PC-3 (cell line): ENCODE data around the gene ATXN7L1. TPM values are rescaled to one million over a fixed set of nuclear protein-coding genes. Genes with fewer than 3 reads are reported as not detected.

Experiments
- ATAC-seq: fragments of 200-7000 bp; cut with Tn5 transposase; 2 replicates; pipeline ENCODE4 v1.9.1; 2020; ENCODE audit warnings: mild to moderate bottlenecking, moderate library complexity
- BruUV-seq: library from RNA; stranded (reverse); fragments of 400-500 nt; replicated peaks from 2 replicates; lab custom pipeline; 2021; lab: Mats Ljungman, UMichigan
- CTCF ChIA-PET: fragments of 300-600 bp; sonication (Branson Sonifier 250); formaldehyde crosslinking; loops from one replicate; lab custom pipeline; 2022; ENCODE audit warnings: antibody characterized with exemption; lab: Charles Lee
- POLR2A ChIA-PET: fragments of 300-600 bp; sonication (Branson Sonifier 250); formaldehyde crosslinking; loops from one replicate; lab custom pipeline; 2022; ENCODE audit warnings: antibody characterized with exemption; ENCODE audit not compliant: unreplicated experiment; lab: Charles Lee
- DNase-seq: peaks from one replicate; pipeline ENCODE4 v3.0.0-alpha.2; 2015
- H2AFZ ChIP-seq: fragments of 300-600 bp; sonication (generic); 2 replicates; pipeline ENCODE4 v1.6.0; 2016; ENCODE audit warnings: antibody characterized with exemption, low read length
- H3F3A ChIP-seq: fragments of 300-600 bp; sonication (generic); one replicate; pipeline ENCODE4 v1.6.0; 2017; ENCODE audit warnings: antibody characterized with exemption, low read length, control low read depth, mild to moderate bottlenecking; ENCODE audit not compliant: unreplicated experiment
- H3K27ac ChIP-seq: fragments of 300-600 bp; sonication (generic); 2 replicates; pipeline ENCODE4 v1.5.1; 2016; ENCODE audit warnings: mild to moderate bottlenecking, low read length
- H3K27me3 ChIP-seq: fragments of 300-600 bp; sonication (generic); 2 replicates; pipeline ENCODE4 v1.6.1; 2016; ENCODE audit warnings: low read length, mixed read lengths
- H3K36me3 ChIP-seq: fragments of 300-600 bp; sonication (generic); 2 replicates; pipeline ENCODE4 v1.6.1; 2016; ENCODE audit warnings: low read depth, mixed run types, low read length, mixed read lengths
- H3K4me1 ChIP-seq: fragments of 300-600 bp; sonication (generic); 2 replicates; pipeline ENCODE4 v1.5.1; 2016; ENCODE audit warnings: low read length; ENCODE audit not compliant: insufficient read depth
- H3K4me2 ChIP-seq: fragments of 300-600 bp; sonication (generic); 2 replicates; pipeline ENCODE4 v1.6.0; 2016; ENCODE audit warnings: low read length
- H3K4me3 ChIP-seq: fragments of 300-600 bp; sonication (generic); 2 replicates; pipeline ENCODE4 v1.5.1; 2016; ENCODE audit warnings: mild to moderate bottlenecking, low read length, mixed read lengths
- H3K79me2 ChIP-seq: fragments of 300-600 bp; sonication (generic); 2 replicates; pipeline ENCODE4 v1.6.1; 2017; ENCODE audit warnings: low read length, mixed read lengths
- H3K9ac ChIP-seq: fragments of 300-600 bp; sonication (generic); 2 replicates; pipeline ENCODE4 v1.6.0; 2016; ENCODE audit warnings: mild to moderate bottlenecking, low read length
- H3K9me2 ChIP-seq: fragments of 300-600 bp; sonication (generic); replicated peaks from 2 replicates; pipeline ENCODE4 v1.6.1; 2016; ENCODE audit warnings: mixed run types, low read length, mixed read lengths
- H3K9me3 ChIP-seq: fragments of 300-600 bp; sonication (generic); 2 replicates; pipeline ENCODE4 v1.6.1; 2016; ENCODE audit warnings: low read length, mixed read lengths
- H4K20me1 ChIP-seq: fragments of 300-600 bp; sonication (generic); 2 replicates; pipeline ENCODE4 v1.6.1; 2016; ENCODE audit warnings: low read length, mixed read lengths
- EZH2 ChIP-seq: fragments of 300-600 bp; sonication (generic); IDR thresholded peaks from one replicate; pipeline ENCODE4 v1.6.1; 2017; ENCODE audit warnings: antibody characterized with exemption, mild to moderate bottlenecking, low read length; ENCODE audit not compliant: unreplicated experiment
- EZH2phosphoT487 ChIP-seq: fragments of 300-600 bp; sonication (generic); IDR thresholded peaks from 2 replicates; pipeline ENCODE4 v1.6.1; 2018; ENCODE audit warnings: mild to moderate bottlenecking, antibody characterized with exemption, low read length, borderline replicate concordance
- intact Hi-C: fragments of 100-400 bp; cut with micrococcal nuclease; formaldehyde crosslinking; loops from 2 replicates; pipeline ENCODE4 v1.9.0; 2023
- total RNA-seq: library from RNA; depleted of rRNA; stranded (reverse); fragments of >200 nt; gene quantifications from 2 replicates; pipeline ENCODE4 v1.2.3, GENCODE V29; 2014
- TF ChIP-seq, protein P1 (sequence below): fragments of 300-600 bp; sonication (generic); conservative IDR thresholded peaks from 2 replicates; pipeline ENCODE4 v1.5.1; 2017; ENCODE audit warnings: antibody characterized with exemption, low read depth, mild to moderate bottlenecking, low read length

ATXN7L1 gene
- total RNA-seq, 1 experiment from 2014 or later, result 16.0 TPM

DNA sequence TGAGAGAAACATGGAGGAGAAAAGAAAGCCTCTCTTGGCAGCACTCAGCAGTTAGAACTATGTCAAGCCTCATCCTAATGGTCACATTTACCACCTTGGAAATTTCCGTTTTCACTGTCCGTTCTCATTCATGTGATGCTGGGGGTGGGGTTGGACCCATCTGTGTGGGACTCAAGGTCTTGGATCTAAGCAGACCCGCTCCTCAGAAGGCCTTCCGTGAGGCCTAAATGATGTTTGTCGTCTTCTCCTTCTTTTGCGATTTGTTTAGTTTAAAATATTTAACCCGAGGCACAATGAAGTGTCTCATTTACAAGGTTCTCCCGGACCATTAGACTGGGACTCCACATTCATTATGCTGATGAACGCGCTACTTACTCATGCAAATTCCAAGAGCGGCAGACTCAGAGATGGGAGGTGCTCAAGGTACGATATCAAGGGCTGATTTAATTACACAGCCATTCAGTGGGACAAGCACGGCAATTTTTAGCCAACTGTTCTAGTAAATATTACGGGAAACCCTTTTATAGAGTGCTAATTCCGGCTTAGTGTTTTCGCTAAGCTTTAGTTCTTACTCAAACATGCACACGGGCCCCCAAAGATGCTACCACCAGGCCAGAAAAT, 186.0 kb downstream of the ATXN7L1 start:
- intact Hi-C loops, result no loop called here
- peak overlapping the region; percentile 82 for H3K4me2 ChIP-seq
- BruUV-seq, result no TSS peak
- H3K4me3 ChIP-seq, result peak overlapping the region; percentile 67
- H3K9me2 ChIP-seq, result no peaks in the 10 kb centered on the region
- ChIA-PET POLR2A (no interaction called here), CTCF (no interaction called here)
- no peak overlapping the region for H3K27ac ChIP-seq
- no peaks in the 10 kb centered on the region for H3K9me3 ChIP-seq
- H4K20me1 ChIP-seq, result no peaks in the 10 kb centered on the region
- DNase-seq (peak; percentile 22), ATAC-seq (peak; percentile 26)
- no peaks in the 10 kb centered on the region for H3K36me3 ChIP-seq
- H3K4me1 ChIP-seq, result peaks cover 11% of the 10 kb centered on the region
- H3K27me3 ChIP-seq, result no peaks in the 10 kb centered on the region
- H3K79me2 ChIP-seq, result no peaks in the 10 kb centered on the region
- H3F3A ChIP-seq, result no peaks in the 10 kb centered on the region
- peak overlapping the region; percentile 78 for H2AFZ ChIP-seq
- TF ChIP-seq EZH2 (no peak), EZH2phosphoT487 (no peak)
- TF ChIP-seq, protein P1, sequence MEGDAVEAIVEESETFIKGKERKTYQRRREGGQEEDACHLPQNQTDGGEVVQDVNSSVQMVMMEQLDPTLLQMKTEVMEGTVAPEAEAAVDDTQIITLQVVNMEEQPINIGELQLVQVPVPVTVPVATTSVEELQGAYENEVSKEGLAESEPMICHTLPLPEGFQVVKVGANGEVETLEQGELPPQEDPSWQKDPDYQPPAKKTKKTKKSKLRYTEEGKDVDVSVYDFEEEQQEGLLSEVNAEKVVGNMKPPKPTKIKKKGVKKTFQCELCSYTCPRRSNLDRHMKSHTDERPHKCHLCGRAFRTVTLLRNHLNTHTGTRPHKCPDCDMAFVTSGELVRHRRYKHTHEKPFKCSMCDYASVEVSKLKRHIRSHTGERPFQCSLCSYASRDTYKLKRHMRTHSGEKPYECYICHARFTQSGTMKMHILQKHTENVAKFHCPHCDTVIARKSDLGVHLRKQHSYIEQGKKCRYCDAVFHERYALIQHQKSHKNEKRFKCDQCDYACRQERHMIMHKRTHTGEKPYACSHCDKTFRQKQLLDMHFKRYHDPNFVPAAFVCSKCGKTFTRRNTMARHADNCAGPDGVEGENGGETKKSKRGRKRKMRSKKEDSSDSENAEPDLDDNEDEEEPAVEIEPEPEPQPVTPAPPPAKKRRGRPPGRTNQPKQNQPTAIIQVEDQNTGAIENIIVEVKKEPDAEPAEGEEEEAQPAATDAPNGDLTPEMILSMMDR, result no peak
- peak overlapping the region; percentile 13 for H3K9ac ChIP-seq

DNA sequence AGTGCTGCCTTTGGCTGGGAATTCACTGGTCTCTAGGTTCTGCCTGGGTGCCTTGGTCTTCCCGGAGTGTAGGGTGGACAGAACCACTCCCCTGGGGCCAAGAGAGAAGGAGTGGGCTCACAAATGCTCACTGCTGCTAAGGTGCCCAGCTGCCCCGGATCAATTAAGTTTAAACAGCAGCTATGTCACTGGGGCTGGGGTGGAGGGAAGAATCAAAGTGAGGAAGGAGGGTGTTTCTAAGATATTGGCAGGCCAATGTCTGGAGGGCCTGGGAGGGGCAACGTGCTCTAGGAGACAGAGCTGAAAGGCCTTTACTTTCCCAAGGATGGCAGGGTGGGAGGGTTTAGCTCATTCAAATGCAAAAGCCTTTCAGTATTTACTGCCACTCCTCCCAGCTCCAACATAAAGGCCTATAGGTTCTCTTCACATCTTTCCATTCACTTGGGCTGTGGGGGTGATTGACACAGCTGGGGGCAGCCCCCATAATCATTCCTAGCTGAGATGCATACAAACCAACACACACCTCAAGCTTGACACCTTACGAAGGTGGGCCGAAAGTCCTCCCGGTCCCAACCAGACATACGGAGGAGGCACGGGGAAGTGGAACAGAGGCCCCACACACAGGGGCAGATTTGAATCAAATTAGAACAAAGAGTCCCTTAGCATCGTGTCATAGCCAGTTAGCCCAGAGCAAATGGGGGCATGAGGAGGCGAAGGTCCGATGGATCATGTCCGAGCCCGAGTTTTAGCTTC, 187.2 kb downstream of the ATXN7L1 start:
- Histone ChIP-seq H3F3A (no peaks in the 10 kb centered on the region), H3K9ac (no peak overlapping the region), H3K4me2 (no peak overlapping the region), H4K20me1 (no peaks in the 10 kb centered on the region), H3K27ac (no peak overlapping the region), H3K4me1 (peaks cover 11% of the 10 kb centered on the region), H3K9me2 (no peaks in the 10 kb centered on the region), H2AFZ (no peak overlapping the region), H3K27me3 (no peaks in the 10 kb centered on the region), H3K9me3 (no peaks in the 10 kb centered on the region), H3K36me3 (no peaks in the 10 kb centered on the region), H3K4me3 (no peak overlapping the region), H3K79me2 (no peaks in the 10 kb centered on the region)
- ChIA-PET POLR2A (interaction anchor here (0.6 kb wide), 1 partner anchor 457 kb away, joined by 12 read pairs; no protein-coding TSS in a partner anchor), CTCF (no interaction called here)
- intact Hi-C loops, result no loop called here
- BruUV-seq, result no TSS peak
- DNase-seq (no peak), ATAC-seq (no peak)
- TF ChIP-seq EZH2 (no peak), EZH2phosphoT487 (no peak)
- TF ChIP-seq, protein P1, result no peak

DNA sequence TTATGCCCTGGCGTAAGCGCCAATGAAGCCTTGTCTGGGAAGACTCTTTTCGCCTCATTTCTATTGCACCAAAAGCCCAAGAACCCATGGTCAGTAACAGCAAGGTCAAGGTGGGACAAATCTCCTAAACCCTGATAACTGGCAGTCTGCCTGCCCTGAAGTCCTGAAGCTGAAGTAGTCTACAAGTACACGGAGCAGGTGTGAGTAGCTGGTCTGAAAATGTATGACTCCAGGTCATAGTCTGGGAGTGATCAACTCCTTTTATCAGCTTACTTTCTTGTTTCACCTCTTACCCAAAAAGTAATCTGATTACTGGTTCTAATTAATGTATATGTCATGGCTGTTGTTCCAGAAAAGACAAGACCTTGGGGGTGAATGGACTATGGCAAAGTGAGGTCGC, 187.8 kb downstream of the ATXN7L1 start:
- ChIA-PET CTCF (no interaction called here), POLR2A (interaction anchor here (0.6 kb wide), 1 partner anchor 457 kb away, joined by 12 read pairs; no protein-coding TSS in a partner anchor)

More for the DNA sequence above, 187.8 kb downstream of the ATXN7L1 start:
- no peak overlapping the region for H3K4me2 ChIP-seq
- H3F3A ChIP-seq, result no peaks in the 10 kb centered on the region
- no TSS peak for BruUV-seq
- DNase-seq (no peak), ATAC-seq (no peak)
- no peaks in the 10 kb centered on the region for H3K79me2 ChIP-seq
- no peaks in the 10 kb centered on the region for H3K9me3 ChIP-seq
- intact Hi-C loops, result no loop called here
- H3K4me3 ChIP-seq, result no peak overlapping the region
- TF ChIP-seq, protein P1, result no peak
- no peak for TF ChIP-seq EZH2phosphoT487
- no peak for TF ChIP-seq EZH2
- no peaks in the 10 kb centered on the region for H4K20me1 ChIP-seq
- H3K9me2 ChIP-seq, result no peaks in the 10 kb centered on the region
- no peak overlapping the region for H2AFZ ChIP-seq
- no peak overlapping the region for H3K27ac ChIP-seq
- no peaks in the 10 kb centered on the region for H3K27me3 ChIP-seq
- H3K9ac ChIP-seq, result no peak overlapping the region
- no peaks in the 10 kb centered on the region for H3K36me3 ChIP-seq
- peaks cover 11% of the 10 kb centered on the region for H3K4me1 ChIP-seq
